Renal pelvis (tissue), 4 donors: Measurements from ENCODE around the gene SERINC5. TPM values are rescaled to one million over a fixed set of nuclear protein-coding genes. Genes with fewer than 3 reads are reported as not detected.

Source experiments
- DNase-seq: peaks from one replicate; pipeline ENCODE4 v3.0.0-alpha.2; 2013
- polyA plus RNA-seq, 3 donors: library from polyadenylated mRNA; unstranded; fragments of 120-200 nt; gene quantifications; one replicate each; pipeline ENCODE4 v1.2.1, GENCODE V29; 2013; ENCODE audit not compliant: insufficient read length in 3 of 3

SERINC5 gene
- polyA plus RNA-seq, 3 donors, result 42.5 to 63.2 (median 61.0) TPM

- no peak for DNase-seq
These were observed 10.7 kb upstream of the SERINC5 start for GRCh38 chr5:80266566-80266965.

DNA sequence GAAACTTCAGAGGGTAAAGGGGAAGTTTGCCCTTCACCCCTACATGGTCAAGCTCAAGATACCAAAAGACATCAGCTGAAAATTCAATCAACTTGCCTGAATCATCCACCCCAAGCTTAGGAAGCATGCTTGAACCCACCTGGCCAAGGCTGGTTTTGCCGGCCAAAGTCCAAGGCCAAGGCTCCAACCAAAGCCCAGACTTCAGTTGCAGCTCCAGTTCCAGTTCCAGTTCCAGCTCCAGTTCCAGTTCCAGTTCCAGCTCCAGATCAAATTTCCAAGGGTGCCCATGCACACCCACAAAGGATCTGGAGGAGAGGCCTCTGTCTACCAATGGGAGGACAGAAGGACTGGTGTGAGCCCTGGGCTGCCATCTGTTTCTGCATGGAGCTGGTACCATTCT lies 4.6 kb upstream of the SERINC5 start:
- DNase-seq, result no peak

- no peak for DNase-seq
These were observed 3.8 kb upstream of the SERINC5 start for GRCh38 chr5:80259511-80260203.

GRCh38 chr5:80255431-80255810 lies 427 bp downstream of the SERINC5 start:
- DNase-seq, result no peak

- no peak for DNase-seq
These were observed 949 bp downstream of the SERINC5 start for GRCh38 chr5:80254767-80255430.

DNA sequence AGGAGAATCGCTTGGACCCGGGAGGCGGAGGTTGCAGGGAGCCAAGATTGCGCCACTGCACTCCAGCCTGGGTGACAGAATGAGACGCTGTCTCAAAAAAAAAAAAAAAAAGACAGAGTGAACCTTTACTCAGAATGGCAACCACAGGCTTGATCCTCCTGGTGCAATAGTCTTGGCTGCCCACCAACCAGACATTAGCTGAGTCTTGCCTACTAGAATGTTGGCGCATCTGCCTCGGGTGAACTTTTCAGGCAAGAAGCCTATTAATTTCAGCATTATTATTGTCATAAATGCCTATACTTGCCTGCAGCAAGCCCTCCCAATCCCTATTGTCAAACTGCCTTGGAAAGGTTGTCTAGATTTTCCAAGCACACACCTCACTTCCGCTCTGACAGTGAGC lies 4.2 kb downstream of the SERINC5 start:
- no peak for DNase-seq

DNA sequence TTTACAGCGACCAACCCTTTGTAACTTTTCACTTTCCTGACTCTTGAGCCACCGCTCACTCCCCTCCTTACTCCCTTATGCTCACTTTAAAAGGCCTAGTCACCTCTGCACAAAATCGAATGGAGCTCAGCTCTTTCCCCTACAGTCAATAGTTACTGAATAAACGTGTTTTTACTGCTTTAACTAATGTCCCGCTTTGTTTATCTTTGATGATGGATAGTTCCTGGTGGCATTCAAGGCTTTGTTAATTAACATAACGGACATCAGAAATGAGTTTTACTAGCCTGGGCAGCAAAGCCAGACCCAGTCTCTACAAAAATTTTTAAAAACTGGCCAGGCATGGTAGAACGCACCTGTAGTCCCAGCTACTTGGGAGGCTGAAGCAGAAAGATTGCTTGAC lies 5.0 kb downstream of the SERINC5 start:
- DNase-seq, result no peak

DNA sequence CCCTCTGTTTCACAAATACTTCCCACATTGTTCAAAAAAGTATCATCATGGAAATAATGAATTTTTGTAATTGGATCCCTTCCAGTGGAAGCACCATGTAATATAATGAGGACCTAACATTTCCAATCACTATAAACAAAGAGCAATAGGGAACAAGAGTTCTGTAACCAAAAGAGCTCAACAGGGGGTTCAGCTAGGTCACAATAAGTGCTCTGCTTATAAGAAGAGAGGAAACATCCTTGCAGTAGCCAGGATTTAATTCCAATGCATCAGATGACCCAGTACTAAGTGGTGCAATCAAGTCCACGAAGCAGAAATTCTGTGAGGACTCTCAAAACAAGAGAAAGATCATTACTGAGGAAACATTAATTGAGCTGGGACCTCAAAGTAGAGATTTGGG lies 5.9 kb downstream of the SERINC5 start:
- DNase-seq, result no peak

GRCh38 chr5:80248378-80248777 lies 7.5 kb downstream of the SERINC5 start:
- no peak for DNase-seq

DNA sequence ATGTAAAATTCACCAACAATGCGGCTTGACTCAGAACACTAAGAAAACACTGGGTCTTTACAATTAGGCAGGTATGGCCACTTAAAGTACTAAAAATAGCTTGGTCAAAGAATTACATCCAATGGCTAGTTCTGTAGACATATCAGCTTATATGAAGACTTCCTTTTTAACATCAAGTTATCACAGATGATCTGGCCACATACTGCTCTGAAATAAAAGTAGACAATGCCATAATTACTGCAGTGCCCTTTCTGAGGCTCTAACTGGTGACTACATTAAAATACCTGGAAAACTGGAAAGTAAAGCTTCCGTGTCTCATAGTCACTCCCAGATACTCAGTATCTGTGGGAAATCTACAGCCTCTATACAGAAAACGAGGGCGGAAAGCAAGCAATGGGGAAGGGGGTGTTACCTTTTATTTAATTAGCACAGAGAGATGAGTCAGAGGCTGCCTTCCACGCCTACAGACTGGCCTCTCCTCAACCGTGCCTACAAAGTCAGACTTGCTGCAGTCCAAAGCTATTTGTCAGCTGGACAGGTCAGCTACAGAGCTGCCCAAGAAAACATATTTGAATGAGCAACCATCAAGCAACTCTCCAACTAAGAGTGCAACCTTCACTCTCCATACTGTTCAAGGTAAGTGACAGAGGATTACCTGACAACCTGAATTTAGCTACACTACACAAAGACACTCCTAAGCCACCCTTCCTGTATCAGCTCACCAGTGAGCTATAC lies 8.7 kb downstream of the SERINC5 start:
- DNase-seq, result no peak

GRCh38 chr5:80246001-80246758 lies 9.7 kb downstream of the SERINC5 start:
- no peak for DNase-seq

- DNase-seq, result no peak
These were observed 12.3 kb downstream of the SERINC5 start for GRCh38 chr5:80243567-80243966.

DNA sequence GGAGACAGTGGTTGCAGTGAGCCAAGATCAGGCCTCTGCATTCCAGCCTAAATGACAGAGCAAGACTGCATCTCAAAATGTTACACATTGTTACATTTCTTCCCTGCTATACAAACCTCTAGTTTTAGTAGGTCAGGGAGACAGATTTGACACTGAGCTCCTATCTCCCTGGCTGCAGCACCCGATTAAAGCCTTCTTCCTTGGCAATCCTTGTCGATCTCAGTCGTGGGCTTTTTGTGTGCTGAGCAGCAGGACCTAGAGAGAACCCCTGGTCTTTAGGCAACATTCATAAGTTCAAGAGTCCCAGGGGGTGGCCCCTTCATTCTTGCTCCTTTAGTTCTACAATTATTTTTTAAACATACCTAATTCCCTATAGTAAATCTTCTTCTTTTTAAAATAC lies 13.0 kb downstream of the SERINC5 start:
- DNase-seq, result no peak

- DNase-seq, result no peak
These were observed 15.4 kb downstream of the SERINC5 start for GRCh38 chr5:80240368-80240986.

- no peak for DNase-seq
These were observed 16.0 kb downstream of the SERINC5 start for GRCh38 chr5:80239680-80240367.

GRCh38 chr5:80238778-80239679 lies 16.8 kb downstream of the SERINC5 start:
- no peak for DNase-seq

DNA sequence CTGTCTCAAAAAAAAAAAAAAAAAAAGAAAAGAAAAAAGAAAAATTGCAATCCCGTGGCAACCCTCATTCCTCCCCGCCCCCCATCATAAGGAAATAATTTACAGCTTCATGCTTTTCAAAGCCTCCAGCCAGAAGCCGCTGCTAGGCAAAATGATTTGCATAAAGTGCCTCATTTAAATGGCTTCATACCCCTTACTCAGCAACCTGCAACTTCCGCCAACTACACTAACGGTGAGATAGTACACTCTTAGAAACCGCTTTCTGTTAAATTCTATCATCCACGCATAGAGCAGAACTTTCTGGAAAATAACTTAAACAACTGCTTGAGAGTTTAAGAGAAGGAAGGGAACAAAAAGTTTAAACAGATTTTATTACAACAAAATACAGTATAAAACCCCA lies 17.8 kb downstream of the SERINC5 start:
- DNase-seq, result no peak

GRCh38 chr5:80237243-80237642 lies 18.6 kb downstream of the SERINC5 start:
- DNase-seq, result no peak

- no peak for DNase-seq
These were observed 21.5 kb downstream of the SERINC5 start for GRCh38 chr5:80234116-80234948.
